Uterus (tissue), 4 donors: ENCODE measurements around the gene EP400. TPM values are rescaled to one million over a fixed set of nuclear protein-coding genes. Genes with fewer than 3 reads are reported as not detected.

ENCODE experiments used
- DNase-seq, 2 donors: peaks; one replicate each; pipeline ENCODE4 v3.0.0-alpha.2; 2019 to 2020
- H3K27ac ChIP-seq, 2 donors: fragments of 200-600 bp; sonication (generic); 1 replicate in 1 of 2; 2 replicates in 1 of 2; pipeline ENCODE4 v1.5.1; 2016 to 2018
- H3K27me3 ChIP-seq, 2 donors: fragments of 200-600 bp; sonication (generic); one replicate each; pipeline ENCODE4 v1.5.1; 2018 to 2019; ENCODE audit warnings: control low read depth in 1 of 2
- H3K36me3 ChIP-seq, 2 donors: fragments of 200-600 bp; sonication (generic); one replicate each; pipeline ENCODE4 v1.5.1; 2019; ENCODE audit warnings: control low read depth in 1 of 2
- H3K4me1 ChIP-seq, 2 donors: fragments of 200-600 bp; sonication (generic); one replicate each; pipeline ENCODE4 v1.5.1; 2018 to 2019; ENCODE audit warnings: control low read depth in 1 of 2
- H3K4me3 ChIP-seq, 2 donors: fragments of 200-600 bp; sonication (generic); 1 replicate in 1 of 2; 2 replicates in 1 of 2; pipeline ENCODE4 v1.5.1; 2018 to 2019; ENCODE audit warnings: mild to moderate bottlenecking in 1 of 2
- H3K9me3 ChIP-seq, 2 donors: fragments of 200-600 bp; sonication (generic); one replicate each; pipeline ENCODE4 v1.5.1; 2019; ENCODE audit warnings: control low read depth in 1 of 2
- POLR2A ChIP-seq, 2 donors: fragments of 450-650 bp; IDR thresholded peaks; one replicate each; pipeline ENCODE4 v1.6.1; 2016; ENCODE audit warnings: antibody characterized with exemption in 2 of 2, mild to moderate bottlenecking in 1 of 2, moderate library complexity in 1 of 2
- intact Hi-C: fragments of 100-400 bp; cut with DNase I; formaldehyde crosslinking; loops from one replicate; pipeline ENCODE4 v1.15.1; 2023; ENCODE audit warnings: low total_unique reads
- total RNA-seq, 4 donors: library from RNA; depleted of rRNA in 3 of 4; stranded (reverse); fragments of >200 nt in 3 of 4; gene quantifications; one replicate each; pipeline versions ENCODE4 v1.1.0 to v1.2.4, GENCODE V29; 2014 to 2023
- TF ChIP-seq, protein P1 (sequence below), 4 experiments: fragments of 200-600 bp in 2 of 4; fragments of 450-650 bp in 2 of 4; sonication (generic) in 2 of 4; IDR thresholded peaks; one replicate each; pipeline ENCODE4 v1.5.1; 2016 to 2019; ENCODE audit warnings: antibody characterized with exemption in 4 of 4, mild to moderate bottlenecking in 2 of 4, moderate library complexity in 1 of 4
- donor health status: DM: yes; HTN: yes; CAD: no.

EP400 gene
- total RNA-seq, 4 donors from 2014 or later: 11.8 to 70.6 (median 28.2) TPM

DNA sequence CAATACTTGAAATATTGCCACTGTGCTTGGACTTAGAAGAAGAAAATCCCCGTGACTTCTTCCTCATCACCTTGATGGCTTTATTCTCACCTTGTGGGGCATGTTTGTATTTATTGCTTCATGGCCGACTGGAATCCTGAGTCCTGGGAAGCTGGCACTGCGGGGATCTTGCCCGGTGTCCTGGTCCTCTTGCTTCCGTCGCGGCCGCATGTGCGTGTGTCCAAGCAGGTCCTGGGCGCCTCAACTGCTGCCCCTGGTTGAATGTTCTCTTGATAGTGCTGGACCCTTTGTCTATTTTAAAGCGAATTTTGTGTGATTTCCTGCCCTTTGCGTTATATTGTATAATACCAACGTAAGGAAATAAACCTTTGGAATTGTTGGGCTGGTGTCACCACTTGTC lies 27.0 kb upstream of the EP400 start:
- DNase-seq: no peak
- intact Hi-C loops: no loop called here
- no peaks in the 10 kb centered on the region for H3K4me1 ChIP-seq
- no peaks in the 10 kb centered on the region for H3K36me3 ChIP-seq
- no peaks in the 10 kb centered on the region for H3K27me3 ChIP-seq
- TF ChIP-seq, protein P1, sequence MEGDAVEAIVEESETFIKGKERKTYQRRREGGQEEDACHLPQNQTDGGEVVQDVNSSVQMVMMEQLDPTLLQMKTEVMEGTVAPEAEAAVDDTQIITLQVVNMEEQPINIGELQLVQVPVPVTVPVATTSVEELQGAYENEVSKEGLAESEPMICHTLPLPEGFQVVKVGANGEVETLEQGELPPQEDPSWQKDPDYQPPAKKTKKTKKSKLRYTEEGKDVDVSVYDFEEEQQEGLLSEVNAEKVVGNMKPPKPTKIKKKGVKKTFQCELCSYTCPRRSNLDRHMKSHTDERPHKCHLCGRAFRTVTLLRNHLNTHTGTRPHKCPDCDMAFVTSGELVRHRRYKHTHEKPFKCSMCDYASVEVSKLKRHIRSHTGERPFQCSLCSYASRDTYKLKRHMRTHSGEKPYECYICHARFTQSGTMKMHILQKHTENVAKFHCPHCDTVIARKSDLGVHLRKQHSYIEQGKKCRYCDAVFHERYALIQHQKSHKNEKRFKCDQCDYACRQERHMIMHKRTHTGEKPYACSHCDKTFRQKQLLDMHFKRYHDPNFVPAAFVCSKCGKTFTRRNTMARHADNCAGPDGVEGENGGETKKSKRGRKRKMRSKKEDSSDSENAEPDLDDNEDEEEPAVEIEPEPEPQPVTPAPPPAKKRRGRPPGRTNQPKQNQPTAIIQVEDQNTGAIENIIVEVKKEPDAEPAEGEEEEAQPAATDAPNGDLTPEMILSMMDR (IDR thresholded peaks at IDR 0.05): no peak
- TF ChIP-seq POLR2A (IDR thresholded peaks at IDR 0.05): no peak
- H3K4me3 ChIP-seq: no peak overlapping the region
- no peaks in the 10 kb centered on the region for H3K9me3 ChIP-seq
- H3K27ac ChIP-seq: no peak overlapping the region

DNA sequence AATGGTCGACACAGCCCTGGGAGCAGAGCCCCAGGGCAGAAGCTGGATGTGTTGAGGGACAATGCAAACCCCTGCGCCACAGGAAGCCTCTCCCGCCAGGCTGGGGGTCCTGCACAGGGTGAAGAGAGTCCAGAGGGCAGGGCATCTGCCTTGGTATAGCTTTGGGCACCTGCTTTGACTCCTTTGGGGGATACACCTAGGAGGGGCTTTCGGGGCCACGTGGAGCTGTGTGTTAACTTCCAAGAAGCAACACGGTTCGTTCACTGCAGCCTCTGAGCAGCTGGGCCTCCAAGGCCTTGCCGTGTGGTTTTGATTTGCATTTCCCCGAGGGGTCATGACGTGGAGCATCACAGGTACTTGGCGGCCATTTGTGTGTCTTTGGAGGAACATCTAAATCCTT lies 26.5 kb upstream of the EP400 start:
- Histone ChIP-seq H3K9me3 (no peaks in the 10 kb centered on the region), H3K36me3 (no peaks in the 10 kb centered on the region), H3K4me1 (no peaks in the 10 kb centered on the region), H3K27me3 (no peaks in the 10 kb centered on the region), H3K27ac (no peak overlapping the region), H3K4me3 (no peak overlapping the region)
- TF ChIP-seq, protein P1 (IDR thresholded peaks at IDR 0.05): no peak
- no peak for TF ChIP-seq POLR2A (IDR thresholded peaks at IDR 0.05)
- intact Hi-C loops: no loop called here
- no peak for DNase-seq

DNA sequence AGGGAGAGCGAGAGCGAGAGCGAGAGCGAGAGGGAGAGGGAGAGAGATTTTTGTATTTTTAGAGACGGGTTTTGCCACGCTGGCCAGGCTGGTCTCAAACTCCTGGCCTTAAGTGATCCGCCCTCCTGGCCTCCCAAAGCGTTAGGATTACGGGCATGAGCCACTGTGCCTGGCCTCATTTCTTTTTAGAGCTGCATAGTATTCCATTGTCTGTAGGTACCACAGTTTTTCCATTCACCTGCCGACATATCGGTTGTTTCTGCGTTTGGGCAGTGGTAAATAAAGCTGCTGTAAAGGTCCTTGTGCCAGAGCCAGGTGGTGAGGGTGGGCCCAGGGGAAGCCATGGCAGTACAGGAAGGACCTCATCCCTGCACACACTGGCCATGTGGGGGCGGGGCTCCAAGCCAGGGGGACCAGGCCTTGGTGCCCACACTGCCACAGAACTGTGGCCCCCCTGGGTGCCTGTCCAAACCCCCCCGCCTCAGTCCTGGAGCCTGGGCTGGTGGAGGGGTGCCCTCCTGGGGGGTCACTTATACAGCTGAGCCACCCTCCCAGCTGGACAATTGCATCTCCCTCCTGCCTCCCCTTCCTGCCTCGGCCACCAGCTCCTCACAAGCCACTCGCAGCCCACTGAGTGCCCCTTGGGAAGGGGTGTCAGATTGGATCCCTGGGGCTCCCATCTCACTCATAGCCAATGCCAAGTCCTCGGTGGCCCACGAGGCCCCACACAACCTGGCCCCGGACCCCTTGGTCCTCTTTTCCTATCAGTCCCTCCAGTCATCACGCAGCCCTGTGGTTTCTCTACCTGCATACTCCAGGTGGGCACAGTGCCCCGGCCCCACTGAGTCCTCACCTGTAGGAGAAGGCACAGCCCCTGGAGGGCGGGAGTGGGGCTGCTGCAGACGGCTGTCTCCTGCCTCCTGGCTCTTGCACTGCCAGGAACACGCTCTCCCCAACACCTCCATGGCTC lies 22.3 kb upstream of the EP400 start:
- H3K9me3 ChIP-seq: no peaks in the 10 kb centered on the region
- intact Hi-C loops: no loop called here
- DNase-seq: no peak
- peaks cover 0 to 6% of the 10 kb centered on the region in 2 donors for H3K4me1 ChIP-seq
- TF ChIP-seq, protein P1 (IDR thresholded peaks at IDR 0.05): no peak
- TF ChIP-seq POLR2A (IDR thresholded peaks at IDR 0.05): no peak
- H3K27me3 ChIP-seq: no peaks in the 10 kb centered on the region
- no peaks in the 10 kb centered on the region for H3K36me3 ChIP-seq
- H3K4me3 ChIP-seq: no peak overlapping the region
- H3K27ac ChIP-seq: no peak overlapping the region

DNA sequence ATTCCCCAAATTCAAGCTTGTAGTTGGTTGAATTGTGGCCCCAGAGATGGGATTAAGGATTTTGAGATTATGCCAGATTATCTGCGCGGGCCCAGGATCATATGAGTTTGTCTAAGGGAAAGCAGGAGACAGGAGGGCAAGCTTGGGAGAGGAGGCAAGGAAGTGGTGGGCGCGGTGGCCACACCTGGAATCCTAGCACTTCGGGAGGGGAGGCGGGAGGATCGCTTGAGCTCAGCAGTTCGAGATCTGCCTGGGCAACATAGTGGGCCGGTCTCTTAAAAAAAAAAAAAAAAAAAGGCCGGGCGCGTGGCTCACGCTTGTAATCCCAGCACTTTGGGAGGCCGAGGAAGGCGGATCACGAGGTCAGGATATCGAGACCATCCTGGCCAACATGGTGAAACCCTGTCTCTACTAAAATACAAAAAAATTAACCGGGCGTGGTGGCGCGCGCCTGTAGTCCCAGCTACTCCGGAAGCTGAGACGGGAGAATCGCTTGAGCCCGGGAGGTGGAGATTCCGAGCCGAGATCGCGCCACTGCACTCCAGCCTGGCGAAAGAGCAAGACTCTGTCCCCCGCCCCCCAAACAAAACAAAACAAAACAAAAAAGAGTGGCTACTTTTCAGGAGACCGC lies 21.5 kb upstream of the EP400 start:
- H3K4me1 ChIP-seq: peaks cover 0 to 6% of the 10 kb centered on the region in 2 donors
- H3K27me3 ChIP-seq: no peaks in the 10 kb centered on the region
- peak overlapping the region; percentile 51 to 97 for H3K4me3 ChIP-seq
- no peaks in the 10 kb centered on the region for H3K9me3 ChIP-seq
- intact Hi-C loops: no loop called here
- no peak for DNase-seq
- peak overlapping the region; percentile 67 to 85 for H3K27ac ChIP-seq
- TF ChIP-seq POLR2A (IDR thresholded peaks at IDR 0.05): no peak
- TF ChIP-seq, protein P1 (IDR thresholded peaks at IDR 0.05): no peak
- H3K36me3 ChIP-seq: no peaks in the 10 kb centered on the region
